HepG2 (cell line): ENCODE data around the gene ARHGEF40. TPM values are rescaled to one million over a fixed set of nuclear protein-coding genes. Genes with fewer than 3 reads are reported as not detected.
A peak's percentile ranks its signal among the peaks of the same experiment; 100 is the strongest.

Experiments used
- CAMTA2 ChIP-seq: sonication (generic); formaldehyde crosslinking; IDR thresholded peaks from 2 replicates; pipeline ENCODE4 v1.4.0; 2020; ENCODE audit warnings: mild to moderate bottlenecking, missing genetic modification reagents, borderline replicate concordance
- CHD4 ChIP-seq: fragments of 200-600 bp; sonication (generic); IDR thresholded peaks from 2 replicates; pipeline ENCODE4 v1.7.0; 2017; ENCODE audit warnings: mild to moderate bottlenecking, low read length, borderline replicate concordance
- CREB3 ChIP-seq: sonication (generic); formaldehyde crosslinking; IDR thresholded peaks from 2 replicates; pipeline ENCODE4 v1.5.0; 2020; ENCODE audit warnings: missing genetic modification reagents
- DPF2 ChIP-seq: sonication (generic); formaldehyde crosslinking; IDR thresholded peaks from 2 replicates; pipeline ENCODE4 v1.4.0; 2020; ENCODE audit warnings: mild to moderate bottlenecking, low read depth, missing genetic modification reagents, borderline replicate concordance
- EHMT2 ChIP-seq: fragments of 200-600 bp; sonication (generic); IDR thresholded peaks from 2 replicates; pipeline ENCODE4 v1.7.0; 2017; ENCODE audit warnings: antibody characterized with exemption, low read depth, low read length, borderline replicate concordance
- ELF3 ChIP-seq: IDR thresholded peaks from 2 replicates; pipeline ENCODE4 v1.6.1; 2016; ENCODE audit warnings: missing genetic modification reagents, missing compliant biosample characterization
- HMGXB4 ChIP-seq, 2 experiments: sonication (generic) in 1 of 2; formaldehyde crosslinking in 1 of 2; IDR thresholded peaks; 2 replicates each; pipeline versions ENCODE4 v1.4.0 to v1.6.1; 2018 to 2020; ENCODE audit warnings: missing genetic modification reagents in 2 of 2, borderline replicate concordance in 1 of 2, low read depth in 1 of 2, mild to moderate bottlenecking in 1 of 2, missing biosample characterization in 1 of 2
- MEF2D ChIP-seq: sonication (generic); formaldehyde crosslinking; IDR thresholded peaks from 2 replicates; pipeline ENCODE4 v1.5.1; 2020; ENCODE audit warnings: mild to moderate bottlenecking, missing genetic modification reagents
- ONECUT2 ChIP-seq: sonication (generic); formaldehyde crosslinking; IDR thresholded peaks from 2 replicates; pipeline ENCODE4 v1.4.0; 2020; ENCODE audit warnings: missing genetic modification reagents
- PAX8 ChIP-seq: sonication (generic); formaldehyde crosslinking; IDR thresholded peaks from 2 replicates; pipeline ENCODE4 v1.8.0; 2022; ENCODE audit warnings: mild to moderate bottlenecking, missing genetic modification reagents, borderline replicate concordance
- RFXAP ChIP-seq: sonication (generic); formaldehyde crosslinking; IDR thresholded peaks from 2 replicates; pipeline ENCODE4 v1.4.0; 2020; ENCODE audit warnings: missing genetic modification reagents, borderline replicate concordance
- SALL2 ChIP-seq: sonication (generic); formaldehyde crosslinking; IDR thresholded peaks from 2 replicates; pipeline ENCODE4 v1.8.1; 2023; ENCODE audit warnings: mild to moderate bottlenecking, missing genetic modification reagents, inconsistent platforms
- SOX6 ChIP-seq, 2 experiments: fragments of 450-650 bp in 1 of 2; sonication (generic) in 1 of 2; formaldehyde crosslinking in 1 of 2; IDR thresholded peaks; 2 replicates each; pipeline versions ENCODE4 v1.4.0 to v1.6.1; 2017 to 2020; ENCODE audit warnings: antibody characterized with exemption in 1 of 2, mild to moderate bottlenecking in 1 of 2, missing genetic modification reagents in 1 of 2
- THAP8 ChIP-seq: sonication (generic); formaldehyde crosslinking; IDR thresholded peaks from 2 replicates; pipeline ENCODE4 v1.5.1; 2020; ENCODE audit warnings: missing genetic modification reagents, mild to moderate bottlenecking, borderline replicate concordance
- ZFYVE20 ChIP-seq: sonication (generic); formaldehyde crosslinking; IDR thresholded peaks from 2 replicates; pipeline ENCODE4 v1.8.0; 2023; ENCODE audit warnings: low read depth, mild to moderate bottlenecking, moderate library complexity, missing genetic modification reagents, borderline replicate concordance
- ZNF232 ChIP-seq: sonication (generic); formaldehyde crosslinking; IDR thresholded peaks from 2 replicates; pipeline ENCODE4 v1.4.0; 2020; ENCODE audit warnings: missing genetic modification reagents, borderline replicate concordance
- ZNF256 ChIP-seq: sonication (generic); formaldehyde crosslinking; conservative IDR thresholded peaks from 2 replicates; pipeline ENCODE4 v1.4.0; 2020; ENCODE audit warnings: missing genetic modification reagents
- ZNF34 ChIP-seq: sonication (generic); formaldehyde crosslinking; IDR thresholded peaks from 2 replicates; pipeline ENCODE4 v1.4.0; 2020; ENCODE audit warnings: mild to moderate bottlenecking, missing genetic modification reagents, borderline replicate concordance
- ZNF563 ChIP-seq: sonication (generic); formaldehyde crosslinking; IDR thresholded peaks from 2 replicates; pipeline ENCODE4 v1.8.0; 2022; ENCODE audit warnings: mild to moderate bottlenecking, moderate library complexity, missing genetic modification reagents
- ZNF883 ChIP-seq: sonication (generic); formaldehyde crosslinking; IDR thresholded peaks from 2 replicates; pipeline ENCODE4 v1.5.1; 2020; ENCODE audit warnings: mild to moderate bottlenecking, missing genetic modification reagents; ENCODE audit errors: not compliant biosample characterization
- ZXDC ChIP-seq: sonication (generic); formaldehyde crosslinking; IDR thresholded peaks from 2 replicates; pipeline ENCODE4 v1.5.0; 2020; ENCODE audit warnings: mild to moderate bottlenecking, missing genetic modification reagents
- polyA plus RNA-seq, 8 experiments: library from polyadenylated mRNA; depleted of rRNA in 3 of 8; stranded (reverse) in 7 of 8; unstranded in 1 of 8; fragments of >200 nt; fragmentation: Illumina TruSeq in 4 of 8; extraction: Trizol in 4 of 8; gene quantifications; 2 replicates each; pipeline versions ENCODE4 v1.2.1 to v1.2.3, GENCODE V29; 2011 to 2016; ENCODE audit warnings: low read depth in 4 of 8, missing spikeins in 1 of 8, mixed read lengths in 1 of 8; ENCODE audit not compliant: insufficient read depth in 1 of 8
- total RNA-seq, 5 experiments: library from RNA; depleted of rRNA; stranded (reverse); fragments of >200 nt; fragmentation: Illumina TruSeq; extraction: Trizol; gene quantifications; 2 replicates each; pipeline ENCODE4 v1.2.3, GENCODE V29; 2016; ENCODE audit warnings: low read depth in 1 of 5

ARHGEF40 gene
- total and polyA plus RNA-seq, 2 of the 13 experiments (the other 11 are each of a cell fraction or from before 2014, with no cell fraction given): 28.1 to 78.1 TPM

GRCh38 chr14:21103710-21104447 lies 33.8 kb downstream of the ARHGEF40 start (continued):
- TF ChIP-seq THAP8 (CRISPR knock-in tag) (peak; percentile 87; the same call in 1 of the 2 replicates), ZNF34 (CRISPR knock-in tag) (0 out of 2 replicates have a peak, but pooled peaks have one; percentile 87), MEF2D (CRISPR knock-in tag) (peak; percentile 96), RFXAP (CRISPR knock-in tag) (peak; percentile 72; the same call in 1 of the 2 replicates), EHMT2 (peak; percentile 8; the same call in 1 of the 2 replicates), ONECUT2 (CRISPR knock-in tag) (0 out of 2 replicates have a peak, but pooled peaks have one; percentile 61), ZFYVE20 (CRISPR knock-in tag) (peak; percentile 85; the same call in 1 of the 2 replicates), CREB3 (CRISPR knock-in tag) (peak; percentile 97), PAX8 (CRISPR knock-in tag) (peak; percentile 99), ZNF232 (peak; percentile 96), DPF2 (CRISPR knock-in tag) (peak; percentile 53; the same call in 1 of the 2 replicates), ZNF883 (CRISPR knock-in tag) (peak; percentile 99), HMGXB4 (CRISPR knock-in tag; IDR thresholded peaks at IDR 0.05; ENCODE audit: borderline replicate concordance in 1 of 2, low read depth in 1 of 2) (peak; percentile 95 to 98), CAMTA2 (peak; percentile 97), ZXDC (CRISPR knock-in tag) (peak; percentile 98), ELF3 (peak; percentile 79), ZNF563 (CRISPR knock-in tag) (peak; percentile 99), SALL2 (CRISPR knock-in tag) (peak; percentile 90), CHD4 (peak; percentile 10; the same call in 1 of the 2 replicates), SOX6 (IDR thresholded peaks at IDR 0.05) (no peak), SOX6 (CRISPR knock-in tag; IDR thresholded peaks at IDR 0.05) (peak; percentile 94), ZNF256 (CRISPR knock-in tag) (peak; percentile 84)
